GM21576 (cell line): ENCODE data around the gene NAPG.
"Not testable (repeated sequence)": the region's sequence is repeated elsewhere in the genome, so short reads cannot be mapped to it uniquely, and the experiment has no call there.

Source experiments
- ATAC-seq: cut with Tn5 transposase; IDR thresholded peaks from one replicate; pipeline ENCODE4 v1.9.1; 2021; ENCODE audit warnings: mild to moderate bottlenecking, moderate library complexity; ENCODE audit not compliant: unreplicated experiment

The NAPG gene

DNA sequence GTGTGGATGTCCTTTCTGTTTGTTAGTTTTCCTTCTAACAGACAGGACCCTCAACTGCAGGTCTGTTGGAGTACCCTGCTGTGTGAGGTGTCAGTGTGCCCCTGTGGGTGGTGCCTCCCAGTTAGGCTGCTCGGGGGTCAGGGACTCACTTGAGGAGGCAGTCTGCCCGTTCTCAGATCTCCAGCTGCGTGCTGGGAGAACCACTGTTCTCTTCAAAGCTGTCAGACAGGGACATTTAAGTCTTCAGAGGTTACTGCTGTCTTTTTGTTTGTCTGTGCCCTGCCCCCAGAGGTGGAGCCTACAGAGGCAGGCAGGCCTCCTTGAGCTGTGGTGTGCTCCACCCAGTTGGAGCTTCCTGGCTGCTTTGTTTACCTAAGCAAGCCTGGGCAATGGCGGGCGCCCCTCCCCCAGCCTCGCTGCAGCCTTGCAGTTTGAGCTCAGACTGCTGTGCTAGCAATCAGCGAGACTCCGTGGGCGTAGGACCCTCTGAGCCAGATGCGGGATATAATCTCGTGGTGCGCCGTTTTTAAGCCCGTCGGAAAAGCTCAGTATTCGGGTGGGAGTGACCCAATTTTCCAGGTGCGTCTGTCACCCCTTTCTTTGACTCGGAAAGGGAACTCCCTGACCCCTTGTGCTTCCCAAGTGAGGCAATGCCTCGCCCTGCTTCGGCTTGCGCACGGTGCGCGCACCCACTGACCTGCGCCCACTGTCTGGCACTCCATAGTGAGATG, 52.2 kb downstream of the NAPG start:
- not testable (repeated sequence) for ATAC-seq

DNA sequence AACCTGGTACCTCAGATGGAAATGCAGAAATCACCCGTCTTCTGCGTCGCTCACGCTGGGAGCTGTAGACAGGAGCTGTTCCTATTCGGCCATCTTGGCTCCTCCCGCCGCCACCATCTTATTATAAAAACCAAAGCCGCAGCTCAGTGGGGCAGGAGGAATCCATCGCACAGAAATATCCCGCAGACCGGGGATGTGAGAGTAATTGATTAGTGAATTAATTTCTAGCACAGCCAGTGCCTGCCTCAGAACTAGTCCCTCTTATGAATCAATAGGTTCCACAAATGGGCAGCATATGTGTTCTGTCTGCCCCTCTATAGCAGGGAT, 52.7 kb downstream of the NAPG start:
- not testable (repeated sequence) for ATAC-seq

DNA sequence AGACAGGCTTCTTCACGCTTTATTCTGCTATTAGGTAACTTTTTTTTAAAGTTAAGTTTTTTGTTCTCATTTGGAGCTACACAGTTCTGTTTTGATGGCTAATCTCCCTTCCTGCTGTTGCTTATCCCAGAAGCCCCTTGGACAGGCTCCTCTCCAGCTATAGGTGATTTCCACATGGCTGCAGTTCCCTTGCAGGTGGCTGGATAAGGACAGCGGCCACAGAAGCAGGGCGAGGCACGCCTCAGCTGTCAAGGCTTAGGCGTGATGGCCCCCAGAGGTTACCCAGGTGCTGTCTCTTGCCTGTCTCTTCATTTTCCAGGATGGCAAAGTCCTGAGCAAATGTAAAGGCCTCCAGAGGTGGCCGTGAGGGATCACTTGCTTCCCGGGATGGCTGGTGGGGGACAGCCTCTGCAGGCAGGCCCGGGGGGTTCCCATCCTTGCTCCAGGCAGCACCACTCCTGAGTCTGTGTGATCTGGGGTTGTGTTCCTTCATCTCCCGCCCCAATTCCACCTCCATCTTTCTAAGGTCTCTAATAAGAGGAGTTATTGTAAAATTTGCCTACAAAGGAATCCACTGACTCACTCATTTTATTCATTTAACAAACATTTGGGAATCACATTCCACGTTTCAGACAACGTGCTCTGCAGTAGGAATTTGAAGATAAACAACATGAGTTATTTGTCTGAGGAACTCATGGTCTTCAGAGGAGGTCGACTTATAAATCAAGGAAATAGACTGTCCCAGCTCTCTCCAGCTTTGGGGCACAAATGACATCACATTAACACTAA, 53.4 kb downstream of the NAPG start:
- ATAC-seq = no peak

DNA sequence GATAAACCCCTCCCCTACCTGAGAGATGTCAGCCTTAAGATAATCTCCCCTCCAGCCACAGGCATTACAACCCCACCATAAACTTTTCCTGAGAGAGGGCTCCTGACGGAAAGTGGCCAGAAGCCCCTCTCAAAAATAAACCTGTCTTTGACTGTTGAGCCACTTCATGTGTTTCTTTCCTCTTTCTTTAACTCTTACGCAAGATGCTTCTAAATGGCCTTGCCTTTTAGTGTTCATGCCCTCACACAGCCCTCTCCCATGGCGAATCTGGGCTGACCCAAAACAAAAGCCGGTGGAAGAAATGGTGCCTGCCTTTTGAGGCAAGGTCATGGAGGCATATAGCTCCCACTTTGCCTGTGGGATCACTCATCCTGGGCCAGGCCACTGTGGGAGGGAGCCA, 54.4 kb downstream of the NAPG start:
- no peak for ATAC-seq

DNA sequence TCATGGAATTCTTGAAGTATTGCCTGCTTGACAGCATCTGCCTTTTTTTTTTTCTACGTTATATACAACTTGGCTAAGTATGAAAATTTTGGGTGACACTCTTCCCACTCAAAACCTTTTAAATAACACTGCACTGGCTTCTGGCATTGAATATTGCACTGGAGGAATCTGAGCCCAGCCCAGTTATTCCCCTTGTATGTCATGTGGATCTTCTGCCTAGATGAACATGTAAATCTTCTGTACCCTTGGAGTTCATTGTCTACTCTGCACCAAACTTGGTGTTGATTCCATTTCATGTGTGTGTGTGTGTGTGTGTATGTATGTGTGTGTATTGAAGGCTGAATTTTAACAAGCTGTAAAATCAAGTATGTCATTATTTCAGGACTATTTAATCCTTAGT, 59.4 kb downstream of the NAPG start:
- ATAC-seq = no peak

DNA sequence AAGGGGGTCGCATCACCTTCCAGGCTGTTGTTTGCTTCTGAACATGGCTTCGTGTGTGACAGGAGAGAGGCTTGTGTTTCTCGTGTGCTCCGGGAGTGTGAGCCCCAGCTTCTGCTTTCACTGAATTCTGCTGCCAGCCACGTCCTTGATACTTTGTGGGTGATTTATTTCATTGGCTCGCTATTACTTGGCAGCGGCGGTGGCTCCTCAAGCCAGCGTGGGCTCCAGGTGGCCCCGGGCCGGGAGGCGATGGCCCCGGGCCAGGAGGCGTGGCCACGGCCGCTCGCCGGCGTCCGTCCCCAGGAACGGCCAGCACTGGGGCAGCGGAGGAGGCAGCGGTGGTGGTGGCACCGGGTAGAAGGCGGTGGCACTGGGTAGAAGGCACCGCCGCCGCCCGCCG, 63.1 kb downstream of the NAPG start:
- no peak for ATAC-seq

DNA sequence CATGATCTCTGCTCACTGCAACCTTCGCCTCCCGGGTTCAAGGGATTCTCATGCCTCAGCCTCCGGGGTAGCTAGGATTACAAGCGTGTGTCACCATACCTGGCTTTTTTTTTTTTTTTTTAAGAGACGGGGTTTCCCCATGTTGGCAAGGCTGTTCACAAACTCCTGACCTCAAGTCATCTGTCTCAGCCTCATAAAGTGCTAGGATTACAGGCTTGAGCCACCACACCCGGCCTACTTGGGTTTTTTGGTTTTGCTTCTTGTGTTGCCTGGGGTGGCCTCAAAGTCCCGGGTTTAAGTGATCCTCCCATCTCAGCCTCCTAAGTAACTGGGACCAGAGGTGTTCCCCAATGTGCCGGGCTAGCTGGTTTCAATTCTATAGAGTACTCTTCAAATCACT, 64.6 kb downstream of the NAPG start:
- no peak for ATAC-seq

DNA sequence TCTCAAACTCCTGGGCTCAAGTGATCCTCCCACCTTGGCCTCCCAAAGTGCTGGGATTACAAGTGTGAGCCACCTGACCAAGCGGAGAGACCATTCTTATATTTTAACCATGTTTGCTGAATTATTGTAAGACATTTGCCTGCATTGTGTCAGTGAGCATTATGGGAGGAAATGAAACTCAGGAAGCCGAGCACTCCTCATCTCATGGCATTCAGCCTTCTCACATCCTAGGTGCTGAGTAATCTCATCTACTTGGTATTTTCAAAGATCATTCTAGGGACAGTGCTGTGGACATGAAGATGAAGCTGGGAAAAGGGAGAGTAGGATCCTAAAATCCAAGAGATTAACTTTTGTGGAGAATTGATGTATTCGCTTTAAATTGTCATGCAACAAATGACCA, 66.1 kb downstream of the NAPG start:
- no peak for ATAC-seq

DNA sequence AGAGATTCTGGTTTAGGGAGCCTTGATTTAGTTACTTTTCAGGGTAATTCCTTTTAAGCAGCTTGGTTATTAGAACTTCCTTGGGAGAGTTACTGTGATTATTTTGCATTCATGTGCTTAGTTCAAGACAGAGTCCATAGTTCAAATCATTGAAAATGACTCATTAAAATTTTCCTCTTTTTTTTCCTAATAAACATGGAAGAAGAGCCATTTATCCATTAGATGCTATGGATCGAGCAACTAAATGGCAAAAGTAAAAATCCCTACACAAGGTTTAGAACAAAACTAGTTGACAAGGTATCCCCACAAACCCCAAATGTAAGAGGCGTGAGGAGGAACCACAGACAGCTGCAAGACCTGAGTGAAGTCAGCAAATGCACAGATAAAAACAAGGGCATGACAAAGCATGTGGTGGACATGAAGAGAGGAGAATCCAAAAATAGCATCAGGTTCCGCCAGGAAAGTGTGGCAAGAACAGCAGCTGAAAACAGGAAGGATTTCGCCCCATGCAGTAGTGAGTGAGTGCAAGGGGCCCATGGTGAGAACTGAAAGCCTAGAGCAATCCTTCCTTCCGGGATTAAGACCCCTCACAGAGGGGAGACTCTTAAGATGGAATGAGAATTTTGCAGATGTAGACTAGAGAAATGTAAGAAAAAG, 67.7 kb downstream of the NAPG start:
- not testable (repeated sequence) for ATAC-seq

DNA sequence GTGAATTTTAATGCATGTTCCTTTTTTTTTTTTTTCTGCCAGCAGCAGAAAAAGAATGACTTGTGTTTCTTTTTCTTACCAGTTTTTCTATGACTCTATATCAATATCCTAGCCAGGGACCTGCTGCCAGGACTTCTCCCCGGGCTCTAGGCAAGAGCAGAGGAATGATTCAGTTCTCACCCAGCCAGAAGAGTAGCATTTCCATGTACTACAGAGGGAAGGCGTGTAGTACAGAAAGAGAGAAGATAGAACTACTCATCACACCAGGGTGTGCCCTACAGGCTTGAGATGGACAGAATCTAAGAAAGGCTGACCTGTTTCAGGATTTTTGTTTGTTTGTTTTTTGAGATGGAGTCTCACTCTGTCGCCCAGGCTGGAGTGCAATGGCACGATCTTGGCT, 70.1 kb downstream of the NAPG start:
- not testable (repeated sequence) for ATAC-seq

DNA sequence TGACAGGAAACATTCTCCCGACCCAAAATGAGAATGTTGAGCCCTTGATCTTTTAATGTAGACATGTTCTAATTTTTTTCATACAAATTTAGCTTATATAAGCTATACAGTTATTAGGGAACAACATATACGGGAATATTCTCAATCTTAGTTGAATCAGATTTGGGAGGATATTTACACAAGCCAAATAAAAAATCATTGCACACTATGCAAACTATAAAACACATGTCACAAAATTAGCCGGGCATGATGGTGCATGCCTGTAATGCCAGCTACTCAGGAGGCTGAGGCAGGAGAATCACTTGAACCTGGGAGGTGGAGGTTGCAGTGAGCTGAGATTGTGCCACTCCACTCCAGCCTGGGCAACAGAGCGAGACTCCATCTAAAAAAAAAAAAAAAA, 71.9 kb downstream of the NAPG start:
- ATAC-seq = not testable (repeated sequence)

DNA sequence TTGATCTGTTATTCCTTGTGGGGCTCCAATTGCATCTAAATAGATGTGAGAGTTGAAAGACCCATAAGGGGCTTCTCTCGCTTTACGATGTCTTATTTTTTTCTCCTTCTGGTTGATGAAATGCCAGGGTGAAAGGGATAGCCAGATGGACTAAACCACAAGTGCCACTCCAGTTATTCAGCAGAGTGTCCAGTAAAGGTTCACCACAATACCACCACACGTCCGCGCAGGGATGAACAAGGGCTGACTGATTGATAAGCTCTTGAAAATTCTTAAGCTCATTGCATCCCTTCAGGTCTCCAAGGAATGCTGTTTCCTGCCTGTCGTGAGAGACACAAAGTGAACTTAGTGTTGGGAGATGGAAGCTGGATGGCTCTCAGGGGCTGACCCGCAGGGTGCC, 74.9 kb downstream of the NAPG start:
- not testable (repeated sequence) for ATAC-seq
